ENCODE results near the gene ST6GALNAC5. TPM values are rescaled to one million over a fixed set of nuclear protein-coding genes. Genes with fewer than 3 reads are reported as not detected.
"Not testable (repeated sequence)": the region's sequence is repeated elsewhere in the genome, so short reads cannot be mapped to it uniquely, and the experiment has no call there.

Gene ST6GALNAC5
- polyA plus RNA-seq, 5 donors = 8.6 to 16.3 (median 9.7) TPM

DNA sequence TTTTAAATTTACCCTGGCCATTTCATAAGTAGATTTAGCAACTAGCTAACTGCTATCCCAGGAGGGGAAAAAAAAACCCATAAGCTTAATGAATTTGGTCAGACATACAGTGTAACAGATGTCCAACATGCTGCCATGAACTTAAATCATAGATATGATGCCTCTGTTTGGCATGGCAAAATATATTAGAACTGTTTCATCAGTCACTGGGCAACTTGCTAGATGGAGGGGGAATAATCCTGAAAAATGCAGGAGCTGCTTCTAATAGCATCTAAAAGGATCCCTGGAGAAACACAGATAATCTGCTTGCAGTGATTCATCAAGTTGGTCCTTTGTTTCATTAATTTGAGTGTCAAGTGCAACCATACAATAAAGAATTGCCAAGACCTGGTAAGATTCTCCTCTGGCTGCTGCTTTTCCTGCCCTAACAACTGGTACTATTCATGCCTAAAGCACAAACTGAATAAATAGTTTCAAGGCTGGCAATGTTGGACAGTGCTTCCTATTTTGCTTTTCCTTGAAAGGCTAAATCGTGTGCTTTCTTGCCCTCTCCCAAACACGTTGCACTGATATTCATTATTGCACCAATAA, 1.5 kb upstream of the ST6GALNAC5 start:
- no peak for DNase-seq

DNA sequence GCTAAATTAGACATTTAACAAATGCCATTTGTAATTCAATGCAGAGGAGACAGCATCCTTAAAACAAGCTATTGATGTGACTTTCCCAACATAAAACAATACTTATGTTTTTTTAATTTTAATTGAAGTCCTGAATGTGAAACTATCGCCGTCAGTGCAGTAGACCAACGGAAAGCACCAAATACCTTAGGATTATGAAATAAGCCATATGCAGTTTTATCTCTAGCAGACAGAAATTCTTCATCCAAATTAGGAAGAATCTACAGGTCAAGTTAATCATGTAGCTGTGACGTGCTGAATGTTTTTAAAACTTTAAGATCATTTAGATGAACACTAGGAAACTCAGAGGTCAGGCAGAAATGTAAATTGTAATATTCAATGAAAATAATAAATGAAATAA, 714 bp upstream of the ST6GALNAC5 start:
- no peak for DNase-seq

DNA sequence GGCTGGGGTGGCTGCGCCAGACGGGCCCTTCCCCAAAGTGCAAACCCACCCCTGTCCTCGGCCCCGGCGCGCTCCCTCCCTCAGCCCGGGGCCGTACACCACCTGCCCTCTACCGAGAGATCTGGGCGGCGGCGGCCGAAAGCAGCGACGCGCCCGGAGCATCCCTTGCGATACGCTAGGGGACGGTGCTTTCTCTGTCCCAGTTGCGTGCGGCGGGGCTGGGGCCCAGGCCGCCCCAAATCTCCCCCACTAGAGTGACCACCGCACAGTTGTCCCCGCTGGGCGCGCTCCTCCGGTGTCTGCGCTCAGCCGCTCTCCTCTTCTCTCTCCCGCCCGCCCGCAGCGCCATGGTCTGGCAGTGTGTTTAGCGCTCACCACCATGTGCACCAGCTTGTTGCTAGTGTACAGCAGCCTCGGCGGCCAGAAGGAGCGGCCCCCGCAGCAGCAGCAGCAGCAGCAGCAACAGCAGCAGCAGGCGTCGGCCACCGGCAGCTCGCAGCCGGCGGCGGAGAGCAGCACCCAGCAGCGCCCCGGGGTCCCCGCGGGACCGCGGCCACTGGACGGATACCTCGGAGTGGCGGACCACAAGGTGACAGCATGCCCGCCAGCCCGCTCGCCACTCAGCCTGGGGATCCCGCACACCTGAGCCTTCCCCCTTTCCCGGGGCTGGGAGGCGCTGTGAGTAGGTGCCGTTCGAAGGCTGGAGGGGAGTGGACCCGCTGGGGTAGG, 1.0 kb downstream of the ST6GALNAC5 start:
- peak; percentile 40 to 42 for DNase-seq

DNA sequence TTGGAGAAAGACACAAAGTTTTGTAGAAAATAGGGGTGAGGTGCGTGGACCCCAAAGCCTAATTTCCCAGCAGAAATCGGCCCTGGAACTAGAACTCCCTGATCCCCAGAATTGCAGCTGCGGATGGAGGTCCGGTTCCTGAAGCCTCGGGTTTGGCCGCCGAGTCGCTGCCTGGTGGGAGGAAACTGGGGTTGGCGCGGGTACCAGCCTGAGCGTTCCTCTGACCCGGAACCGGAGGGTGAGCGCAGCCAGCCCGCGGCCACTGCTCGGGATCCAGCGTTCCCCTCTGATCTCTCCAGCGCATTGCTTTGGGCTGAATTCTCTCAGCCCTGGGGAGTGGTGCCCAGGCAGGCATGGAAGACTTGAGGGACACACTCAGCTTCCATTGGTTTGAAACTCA, 1.6 kb downstream of the ST6GALNAC5 start:
- peak in 1 of 2 donors; percentile 1 for DNase-seq

DNA sequence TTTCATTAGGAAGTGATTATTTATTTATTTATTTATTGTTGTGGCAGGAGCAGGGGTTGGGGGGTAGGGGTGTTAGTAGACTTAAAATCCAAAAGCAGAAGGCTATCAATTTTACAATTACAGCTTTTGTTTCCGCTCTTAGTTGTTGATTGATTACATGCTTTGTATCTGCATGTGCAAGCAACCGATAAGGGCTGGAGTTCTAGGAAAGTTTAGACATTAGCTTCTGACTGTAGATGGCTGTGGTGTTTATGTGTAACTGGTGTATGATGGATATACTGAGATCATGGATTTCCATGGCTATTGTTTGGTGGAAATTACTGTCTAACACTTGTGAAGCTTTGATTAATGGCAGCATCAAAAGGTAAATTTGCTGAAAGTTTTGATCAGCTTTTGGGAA, 2.8 kb downstream of the ST6GALNAC5 start:
- no peak for DNase-seq

DNA sequence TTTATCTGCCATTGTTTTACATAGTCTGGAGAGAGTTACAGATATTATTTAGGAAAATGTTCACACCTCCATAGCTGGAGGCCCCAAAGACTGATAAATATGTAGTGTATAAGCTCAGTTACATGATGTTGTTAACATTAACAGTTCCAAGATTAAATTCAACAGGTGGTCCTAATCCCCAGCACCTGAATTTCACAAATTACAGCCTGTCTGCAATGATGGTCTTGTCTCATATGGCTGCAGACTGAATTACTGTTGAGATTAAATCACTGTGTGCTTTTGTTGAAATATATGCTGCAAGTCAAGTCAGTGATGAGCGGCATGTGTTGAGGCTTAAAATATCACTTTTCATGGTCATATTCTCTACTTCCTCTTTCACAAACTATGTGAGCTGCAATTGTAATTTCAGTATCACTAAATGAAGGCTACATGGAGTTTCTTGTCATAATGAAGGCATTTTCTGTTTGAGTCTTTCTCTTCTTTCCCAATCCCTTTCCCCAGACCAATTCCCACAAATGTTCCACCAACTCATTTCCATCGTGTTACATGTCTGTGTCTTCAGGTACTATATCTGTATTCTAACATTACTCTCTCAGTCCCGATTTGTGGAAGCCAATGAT, 4.2 kb downstream of the ST6GALNAC5 start:
- DNase-seq = no peak

DNA sequence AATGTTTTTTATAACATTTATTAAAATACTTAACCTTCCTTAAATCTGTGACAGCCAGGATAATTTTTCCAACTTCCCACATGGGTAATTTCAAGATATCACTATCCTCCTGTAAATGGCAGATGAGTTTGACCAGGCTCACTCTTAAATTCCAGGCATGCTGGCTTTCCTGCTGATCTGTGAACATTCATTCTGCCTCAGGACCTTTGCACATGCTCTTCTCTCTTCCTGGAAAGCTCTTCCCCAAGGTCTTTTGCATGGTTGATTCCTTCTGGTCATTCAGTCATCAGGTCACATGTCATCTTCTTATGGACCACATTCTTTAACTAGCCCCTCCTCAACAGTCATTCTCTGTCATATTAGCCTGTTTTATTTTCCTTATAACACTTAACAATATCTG, 5.7 kb downstream of the ST6GALNAC5 start:
- DNase-seq = no peak

DNA sequence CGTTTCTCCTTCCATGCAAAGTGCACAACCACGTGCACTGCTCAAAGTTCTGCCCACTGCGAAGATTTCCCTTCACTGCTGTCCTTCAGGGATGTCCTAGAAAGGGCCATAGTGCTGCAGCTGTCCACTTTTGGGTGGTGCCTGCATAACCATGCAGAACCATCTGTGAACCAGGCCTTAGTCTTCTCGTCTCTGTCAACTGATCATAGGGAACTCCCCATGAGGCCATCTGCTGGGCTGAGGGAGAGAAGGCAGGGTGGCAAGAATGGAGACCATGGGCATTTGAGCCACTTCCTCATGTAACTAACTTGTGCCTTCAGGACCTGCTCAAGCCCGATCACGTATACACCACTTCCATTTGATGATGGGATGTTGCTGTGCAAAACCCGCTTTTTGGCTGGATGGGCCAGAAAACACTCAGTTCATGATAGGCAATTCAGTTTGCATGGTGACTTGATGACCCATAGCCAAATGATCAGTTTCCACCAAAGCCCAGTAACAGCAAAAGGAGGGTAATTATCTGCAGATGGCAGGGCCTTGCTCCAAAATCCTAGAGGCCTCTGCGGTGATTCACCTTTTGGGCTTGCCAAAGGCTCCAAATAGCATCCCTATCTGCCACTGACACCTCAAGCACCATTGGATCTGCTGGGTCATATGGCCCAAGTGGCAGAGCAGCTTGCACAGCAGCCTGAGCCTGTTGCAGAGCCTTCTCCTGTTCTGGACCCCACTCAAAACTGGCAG, 9.5 kb downstream of the ST6GALNAC5 start:
- DNase-seq = no peak

DNA sequence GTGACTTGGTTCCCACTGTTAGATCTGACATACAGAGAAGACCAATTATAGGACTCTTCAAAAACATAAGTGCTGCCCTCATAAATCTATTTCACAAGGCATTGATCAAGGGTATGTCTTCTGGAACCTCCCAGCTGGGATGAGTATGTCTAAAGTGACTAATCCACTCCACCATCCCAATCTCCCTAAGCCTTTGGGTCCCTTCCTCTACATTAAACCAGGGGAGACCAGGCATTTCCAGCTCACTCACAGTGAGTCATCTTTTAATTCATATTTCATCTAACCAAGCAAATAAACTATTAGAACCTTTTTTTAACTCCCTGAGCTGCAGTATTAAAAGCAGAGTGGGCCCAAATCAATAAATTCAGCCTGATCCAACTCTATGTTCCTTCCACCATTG, 11.7 kb downstream of the ST6GALNAC5 start:
- DNase-seq = not testable (repeated sequence)

DNA sequence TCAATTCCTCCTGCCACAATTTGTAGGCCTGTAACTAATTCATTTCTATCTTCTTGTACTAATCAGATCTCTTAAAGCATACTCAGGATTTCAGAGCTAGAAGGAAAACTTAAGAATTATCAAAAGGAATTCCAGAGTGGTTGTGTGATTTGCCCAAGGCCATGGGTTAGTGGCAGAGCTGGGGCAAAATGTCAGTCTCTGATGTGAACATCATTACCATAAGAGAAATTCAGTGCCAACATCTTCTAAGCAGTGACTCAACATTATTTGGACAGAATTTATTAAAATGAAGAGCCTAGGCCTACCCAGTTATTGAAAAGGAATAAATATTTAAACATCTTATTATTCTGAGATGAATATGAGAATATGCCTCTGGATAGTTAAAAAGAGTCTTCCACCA, 14.5 kb downstream of the ST6GALNAC5 start:
- DNase-seq = no peak

DNA sequence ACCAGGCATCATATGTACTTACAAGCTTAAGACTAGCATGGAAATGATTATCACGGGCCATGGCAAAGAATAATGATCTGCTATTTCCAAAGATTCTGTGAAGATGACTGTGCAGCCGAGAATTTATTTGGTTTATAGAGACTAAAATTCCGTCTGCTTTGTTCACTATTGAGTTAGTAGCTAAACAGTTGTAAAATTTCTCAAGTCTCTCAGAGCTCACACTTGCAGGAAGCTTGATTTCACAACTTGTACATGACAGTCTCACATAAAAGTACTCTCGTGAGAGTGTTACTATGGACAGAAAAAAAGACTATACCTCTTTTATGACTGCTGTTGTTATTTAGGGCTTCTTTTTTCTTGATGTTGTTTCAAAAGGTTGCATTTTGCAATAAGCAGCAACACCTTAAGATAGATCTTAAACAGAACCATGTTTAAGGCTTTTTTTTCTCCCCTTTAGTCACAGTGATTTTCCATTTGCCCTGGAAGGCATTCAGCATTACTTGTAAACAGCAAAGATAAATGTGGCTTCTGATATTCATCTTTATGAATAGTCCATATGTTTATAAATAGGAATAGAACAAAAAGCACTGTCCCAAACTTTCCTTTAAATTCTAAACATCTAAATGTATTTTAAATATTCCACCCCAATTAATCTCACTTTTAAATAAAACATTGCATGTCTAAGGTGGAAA, 24.8 kb downstream of the ST6GALNAC5 start:
- DNase-seq = no peak

DNA sequence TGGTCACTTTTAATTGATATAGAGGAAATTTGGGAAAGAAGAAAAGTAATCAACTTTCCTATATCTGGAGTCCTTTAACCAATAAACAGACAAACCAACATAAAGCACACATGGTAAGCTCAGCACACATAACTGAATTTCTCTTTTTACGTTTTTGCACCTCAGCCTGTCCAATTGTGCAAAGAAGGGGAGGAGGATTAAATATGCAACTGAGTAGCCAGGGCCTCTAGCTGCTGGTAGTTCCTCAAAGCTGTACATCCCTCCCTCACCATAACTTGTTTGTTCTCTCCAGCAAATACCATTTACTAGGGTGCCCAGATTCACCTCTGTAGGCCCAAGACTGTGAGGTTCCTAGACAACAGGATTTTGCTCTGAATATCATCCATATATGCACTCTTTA, 25.4 kb downstream of the ST6GALNAC5 start:
- no peak for DNase-seq

DNA sequence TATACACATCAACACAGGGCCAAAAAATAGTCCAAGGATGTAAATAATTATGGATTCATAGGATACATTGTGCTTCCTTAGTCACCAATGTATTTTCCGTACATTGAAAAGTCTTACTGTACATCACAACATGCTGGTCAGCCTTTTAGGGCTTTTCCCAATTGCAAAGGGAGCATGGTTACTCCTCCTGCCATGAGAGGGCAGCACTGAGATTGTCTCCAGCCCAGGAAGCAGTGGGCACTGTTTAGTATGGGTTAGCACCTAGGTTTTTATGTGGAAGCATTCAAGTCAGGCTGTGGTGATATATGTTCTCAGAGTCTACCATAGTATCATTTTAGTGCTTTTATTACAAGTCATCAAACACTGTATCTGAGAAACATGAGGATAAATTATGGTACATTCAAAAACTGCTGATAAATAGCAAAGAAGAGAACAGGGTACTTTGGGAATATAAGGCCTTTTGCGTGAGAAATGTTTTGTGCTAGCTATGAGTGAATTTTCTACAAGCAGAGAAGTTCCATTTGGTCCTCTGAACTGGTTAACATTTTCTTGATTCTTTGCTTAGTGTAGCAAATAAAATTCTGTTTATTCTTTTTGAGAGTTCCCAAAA, 34.0 kb downstream of the ST6GALNAC5 start:
- peak in 1 of 2 donors; percentile 4 for DNase-seq

DNA sequence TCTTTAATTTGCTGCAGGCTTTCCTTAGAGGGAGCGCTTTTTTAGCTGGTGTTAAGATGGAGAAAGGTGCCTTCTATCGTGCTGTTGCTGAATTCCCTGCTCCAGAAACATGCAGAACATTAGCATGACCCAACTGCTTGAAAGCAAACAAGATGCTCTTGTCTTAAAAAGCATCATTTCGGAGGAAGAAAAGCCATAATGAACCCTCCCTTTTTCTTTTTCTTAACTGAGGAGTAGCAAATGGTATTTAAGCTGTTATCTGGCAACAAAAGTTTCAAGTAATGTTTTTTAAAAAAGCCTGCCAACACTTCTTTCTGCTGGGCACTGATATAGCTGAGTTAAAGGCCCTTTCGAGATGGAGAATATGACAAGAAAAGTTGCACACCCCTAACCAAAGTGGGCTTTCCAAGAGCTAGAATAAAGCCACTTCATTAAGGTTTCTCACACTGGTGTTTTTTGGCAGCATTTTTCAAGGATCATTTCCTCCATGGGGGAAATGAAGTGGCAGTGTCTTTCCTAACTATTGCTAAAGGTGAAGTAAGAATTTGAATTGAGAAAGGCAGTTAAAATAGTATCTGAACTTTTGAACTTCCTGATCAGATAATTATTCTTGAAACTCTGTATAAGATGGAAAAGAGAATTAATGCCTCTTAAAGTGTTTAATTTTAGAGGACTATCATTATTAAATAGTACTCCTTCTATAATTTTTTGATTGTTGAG, 38.8 kb downstream of the ST6GALNAC5 start:
- no peak for DNase-seq

DNA sequence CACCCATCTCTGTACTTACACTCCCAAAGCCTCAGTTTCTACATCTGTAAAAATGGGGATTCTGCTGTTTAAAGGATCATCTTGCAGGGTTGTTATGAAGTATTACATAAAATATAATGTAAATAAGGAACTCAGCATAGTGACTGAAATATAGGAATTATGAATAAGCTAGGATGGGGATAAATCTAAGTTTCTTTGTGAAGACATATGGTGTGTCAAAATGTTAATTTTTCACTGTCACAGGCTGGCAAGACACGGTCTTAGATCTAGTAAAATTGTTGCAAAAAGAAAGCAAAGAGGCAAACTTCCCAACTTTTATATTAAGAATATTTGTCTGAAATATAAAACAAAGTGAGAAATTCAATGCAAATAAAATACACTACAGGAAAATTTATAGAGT, 42.0 kb downstream of the ST6GALNAC5 start:
- DNase-seq = no peak

DNA sequence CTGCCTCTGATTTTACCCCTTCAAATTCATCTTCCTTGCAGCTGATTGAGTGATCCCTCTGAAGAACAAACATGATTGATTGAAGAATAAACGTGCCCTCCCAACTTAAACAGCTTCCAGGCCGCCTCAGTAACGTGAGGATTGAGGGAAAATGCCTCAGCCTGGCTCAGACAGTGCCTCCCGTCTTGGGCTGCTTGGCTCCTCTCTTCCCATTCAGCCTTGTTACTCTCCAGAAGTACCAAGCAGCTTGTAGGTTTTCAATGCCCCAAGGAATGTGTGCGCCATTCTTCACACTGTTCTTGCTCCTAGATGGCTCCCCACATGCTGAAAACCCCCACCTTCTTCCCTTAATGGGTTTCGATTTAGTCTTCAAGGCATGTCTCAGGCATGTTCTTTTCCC, 51.8 kb downstream of the ST6GALNAC5 start:
- no peak for DNase-seq

DNA sequence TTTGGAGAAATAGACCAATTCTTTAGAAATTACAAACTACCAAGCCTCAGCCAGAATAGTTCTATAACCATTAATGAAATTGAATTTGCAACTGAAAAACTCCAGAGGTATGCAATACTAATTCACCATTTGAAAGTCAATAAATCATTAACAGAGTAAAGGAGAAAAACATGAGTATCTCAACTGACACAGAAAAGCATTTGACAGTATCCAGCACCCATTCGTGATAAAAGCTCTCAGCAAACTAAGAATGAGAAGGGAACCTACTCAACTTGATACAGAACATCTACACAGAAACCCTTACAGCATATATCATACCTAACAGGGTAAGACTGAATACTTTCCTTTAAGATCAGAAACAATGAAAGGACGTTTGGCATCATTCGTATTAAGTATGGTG, 54.3 kb downstream of the ST6GALNAC5 start:
- DNase-seq = no peak

DNA sequence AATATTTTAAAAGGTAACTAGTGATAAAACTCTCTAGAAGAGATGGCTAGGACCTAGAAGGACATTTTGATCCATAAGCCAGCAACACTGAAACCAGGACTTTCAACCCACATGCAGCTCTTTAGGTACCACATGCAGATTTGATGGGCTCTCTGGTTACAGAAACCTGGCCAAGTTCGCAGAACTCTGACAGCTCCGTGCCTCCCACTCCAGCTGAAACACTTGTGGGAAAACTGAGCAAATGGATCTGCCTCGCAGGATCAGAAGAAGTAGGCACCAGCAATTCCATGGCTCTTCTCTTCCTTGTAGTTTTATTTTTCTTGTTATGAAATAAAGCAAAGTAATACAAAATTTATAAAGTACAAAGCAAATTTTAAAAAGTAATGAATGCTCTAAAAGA, 58.5 kb downstream of the ST6GALNAC5 start:
- no peak for DNase-seq

DNA sequence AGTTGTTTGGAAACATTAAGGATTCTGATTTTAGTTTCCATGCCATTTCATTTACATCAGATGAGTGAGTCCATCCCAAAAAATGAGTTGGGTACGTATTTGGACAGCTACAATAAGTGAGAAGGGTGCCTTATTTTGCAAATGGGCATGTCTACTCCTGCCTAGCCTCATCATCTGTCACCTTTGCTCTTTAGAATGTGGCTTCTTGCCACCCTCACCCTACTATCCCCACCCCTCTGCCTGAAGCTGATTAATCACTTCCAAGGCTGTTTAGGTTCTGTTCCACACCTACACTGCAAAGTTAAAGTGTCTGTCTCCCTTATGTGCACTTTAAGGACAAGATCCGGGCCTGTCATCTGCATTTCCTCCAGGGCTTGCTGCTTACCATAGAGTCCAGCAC, 61.2 kb downstream of the ST6GALNAC5 start:
- DNase-seq = no peak

DNA sequence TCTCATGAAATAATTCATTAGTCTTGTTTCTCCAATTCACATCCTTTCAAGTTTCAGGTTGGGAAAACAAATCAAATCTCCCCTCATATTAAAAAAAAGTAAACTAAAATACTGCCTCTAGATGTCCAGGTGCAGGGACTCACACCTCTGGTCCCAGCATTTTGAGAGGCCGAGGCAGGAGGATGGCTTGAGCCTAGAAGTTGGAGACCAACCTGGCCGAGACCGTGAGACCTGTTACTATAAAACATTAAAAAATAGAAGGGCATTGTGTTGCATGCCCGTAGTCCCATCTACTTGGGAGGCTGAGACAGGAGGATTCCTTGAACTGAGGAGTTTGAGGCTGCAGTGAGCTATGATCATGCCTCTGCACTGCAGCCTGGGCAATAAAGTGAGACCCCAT, 61.9 kb downstream of the ST6GALNAC5 start:
- DNase-seq = no peak
